OCI-LY1 (cell line): ENCODE results near the gene UGT1A4.

Source experiments
- EZH2 ChIP-seq: fragments of 200-600 bp; sonication (generic), shearing (Covaris generic); IDR thresholded peaks from 2 replicates; pipeline ENCODE4 v1.8.0; 2017; ENCODE audit warnings: borderline replicate concordance, mixed run types, mild to moderate bottlenecking, antibody characterized with exemption, low read length, moderate library complexity, mixed read lengths
- TF ChIP-seq, protein P1 (sequence below): fragments of 200-600 bp; sonication (generic), shearing (Covaris generic); IDR thresholded peaks from 2 replicates; pipeline ENCODE4 v1.5.1; 2017; ENCODE audit warnings: mild to moderate bottlenecking, antibody characterized with exemption, low read length, moderate library complexity, mixed read lengths

- TF ChIP-seq, protein P1, sequence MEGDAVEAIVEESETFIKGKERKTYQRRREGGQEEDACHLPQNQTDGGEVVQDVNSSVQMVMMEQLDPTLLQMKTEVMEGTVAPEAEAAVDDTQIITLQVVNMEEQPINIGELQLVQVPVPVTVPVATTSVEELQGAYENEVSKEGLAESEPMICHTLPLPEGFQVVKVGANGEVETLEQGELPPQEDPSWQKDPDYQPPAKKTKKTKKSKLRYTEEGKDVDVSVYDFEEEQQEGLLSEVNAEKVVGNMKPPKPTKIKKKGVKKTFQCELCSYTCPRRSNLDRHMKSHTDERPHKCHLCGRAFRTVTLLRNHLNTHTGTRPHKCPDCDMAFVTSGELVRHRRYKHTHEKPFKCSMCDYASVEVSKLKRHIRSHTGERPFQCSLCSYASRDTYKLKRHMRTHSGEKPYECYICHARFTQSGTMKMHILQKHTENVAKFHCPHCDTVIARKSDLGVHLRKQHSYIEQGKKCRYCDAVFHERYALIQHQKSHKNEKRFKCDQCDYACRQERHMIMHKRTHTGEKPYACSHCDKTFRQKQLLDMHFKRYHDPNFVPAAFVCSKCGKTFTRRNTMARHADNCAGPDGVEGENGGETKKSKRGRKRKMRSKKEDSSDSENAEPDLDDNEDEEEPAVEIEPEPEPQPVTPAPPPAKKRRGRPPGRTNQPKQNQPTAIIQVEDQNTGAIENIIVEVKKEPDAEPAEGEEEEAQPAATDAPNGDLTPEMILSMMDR = no peak
- no peak for TF ChIP-seq EZH2
Observed at GRCh38 chr2:233816771-233817170, 98.2 kb downstream of the UGT1A4 start.
